HG03457 (cell line): ENCODE measurements around the gene GLB1L3.
"Not testable (repeated sequence)": the region's sequence is repeated elsewhere in the genome, so short reads cannot be mapped to it uniquely, and the experiment has no call there.

ENCODE experiments used
- ATAC-seq: cut with Tn5 transposase; IDR thresholded peaks from one replicate; pipeline ENCODE4 v1.9.1; 2021; ENCODE audit warnings: moderate number of reproducible peaks; ENCODE audit not compliant: unreplicated experiment

Gene GLB1L3

DNA sequence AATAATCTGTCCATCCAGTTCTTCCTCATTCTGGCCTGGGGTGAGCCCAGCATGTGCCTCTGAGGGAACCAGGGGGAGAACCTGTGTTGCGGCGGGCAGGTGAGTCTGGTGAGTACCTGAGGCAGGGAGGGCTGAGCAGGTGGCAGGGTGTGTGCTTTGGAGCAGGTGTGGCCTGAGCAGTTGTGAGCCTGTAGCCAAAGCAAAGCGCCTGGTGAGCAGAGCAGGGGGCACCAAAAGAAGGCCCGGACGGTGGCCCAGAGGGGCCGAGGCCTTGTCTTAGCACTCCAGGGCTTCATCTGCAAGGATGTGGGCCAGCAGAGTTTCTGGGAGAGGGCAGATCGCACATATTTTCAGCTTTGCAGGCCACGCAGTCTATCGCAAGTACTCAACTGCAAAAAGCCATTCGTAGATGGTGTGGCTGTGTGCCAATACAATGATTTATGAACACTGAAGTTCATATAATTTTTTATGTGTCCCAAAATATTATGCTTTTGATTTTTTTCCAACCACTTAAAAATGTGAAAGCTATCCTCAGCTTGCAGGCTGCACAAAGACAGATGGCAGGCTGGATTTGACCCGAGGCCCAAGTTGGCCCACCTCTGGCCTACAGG is 64.3 kb downstream of the GLB1L3 start:
- ATAC-seq = no peak

DNA sequence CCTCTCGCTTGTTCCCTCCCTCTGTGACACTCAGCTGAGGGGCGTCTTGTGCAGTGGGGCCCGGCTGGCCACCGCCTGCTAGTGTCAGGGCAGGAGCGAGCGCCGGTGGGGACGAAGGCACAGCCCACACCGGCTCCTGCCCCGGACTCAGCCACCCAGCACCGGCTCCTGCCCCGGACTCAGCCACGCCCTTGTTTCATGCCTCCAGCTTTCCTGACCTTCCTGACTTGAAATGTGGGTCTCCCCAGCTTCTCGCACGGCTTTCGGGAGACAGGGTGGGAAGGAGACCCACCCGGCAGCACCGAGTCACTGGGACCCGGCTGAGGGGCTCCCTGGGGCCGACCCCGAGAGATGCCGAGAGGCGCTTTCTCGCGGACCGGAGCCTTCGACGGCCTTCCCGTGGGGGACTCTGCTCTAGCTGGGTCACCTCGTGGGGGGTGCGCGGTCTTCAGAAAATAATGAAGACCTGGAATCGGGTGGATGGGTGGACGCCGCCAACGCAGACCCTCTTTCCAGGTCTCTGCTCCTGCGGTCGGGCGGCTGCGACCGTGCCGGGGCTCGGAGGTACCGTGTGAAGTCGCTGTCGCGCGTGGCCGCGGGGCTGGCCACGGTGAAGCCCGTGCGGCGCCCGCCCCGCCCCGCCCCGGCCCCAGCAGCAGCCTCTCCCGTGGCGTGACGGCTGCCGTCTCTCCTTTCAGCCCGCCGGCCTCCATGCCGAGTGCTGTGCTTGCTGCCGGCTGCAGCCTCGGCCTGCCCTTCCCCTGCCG is 65.8 kb downstream of the GLB1L3 start:
- no peak for ATAC-seq

DNA sequence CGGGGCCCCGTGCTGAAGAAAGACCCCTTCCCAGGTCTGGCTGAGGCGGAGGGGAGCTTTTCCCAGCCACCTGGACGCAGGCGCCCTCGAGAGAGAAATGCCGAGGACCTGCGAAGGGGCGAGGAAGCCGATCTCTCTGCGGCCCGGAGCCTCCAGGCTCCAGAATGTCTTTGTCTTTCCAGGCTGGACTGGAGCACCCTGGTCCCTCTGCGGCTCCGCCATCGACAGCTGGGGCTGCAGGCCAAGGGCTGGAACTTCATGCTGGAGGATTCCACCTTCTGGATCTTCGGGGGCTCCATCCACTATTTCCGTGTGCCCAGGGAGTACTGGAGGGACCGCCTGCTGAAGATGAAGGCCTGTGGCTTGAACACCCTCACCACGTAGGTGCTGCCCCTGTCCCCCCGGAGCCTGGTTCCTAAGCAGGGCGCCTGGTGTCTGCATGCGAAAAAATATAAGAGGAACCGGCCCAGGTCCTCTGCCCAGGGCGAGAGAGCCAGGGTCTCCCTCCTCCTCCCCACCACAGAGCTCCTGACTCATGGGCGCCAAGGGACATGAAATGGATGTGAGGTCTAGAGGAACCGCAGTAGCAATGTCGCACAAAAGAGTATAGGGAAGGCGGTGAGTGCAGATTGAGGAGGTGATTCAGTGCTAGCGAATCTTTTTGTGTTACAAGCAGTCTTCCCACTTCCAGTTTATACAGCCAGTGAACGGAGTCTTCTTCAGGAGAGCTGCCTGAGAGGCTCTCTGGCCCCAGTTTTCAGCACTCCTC is 66.6 kb downstream of the GLB1L3 start:
- ATAC-seq = no peak

DNA sequence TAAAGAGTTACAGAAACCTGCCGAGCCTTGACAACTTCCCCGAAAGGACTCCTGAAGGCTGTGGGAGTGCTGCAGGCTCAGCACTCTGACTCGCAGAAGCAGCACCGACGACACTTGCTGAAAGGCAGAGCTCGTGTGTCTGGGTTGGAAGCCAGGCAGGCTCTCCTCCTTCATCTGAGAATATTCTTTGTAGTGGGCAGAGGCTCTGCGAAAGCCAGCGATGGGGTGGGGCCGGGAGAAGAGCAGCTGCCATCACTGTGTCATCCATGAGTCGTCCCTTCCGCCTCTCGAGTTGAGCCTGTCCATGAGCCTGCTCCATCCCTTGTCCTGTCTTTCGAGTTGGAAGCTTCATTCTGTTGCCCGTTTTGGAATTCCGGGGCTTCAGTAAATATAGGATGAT is 67.5 kb downstream of the GLB1L3 start:
- ATAC-seq = no peak

DNA sequence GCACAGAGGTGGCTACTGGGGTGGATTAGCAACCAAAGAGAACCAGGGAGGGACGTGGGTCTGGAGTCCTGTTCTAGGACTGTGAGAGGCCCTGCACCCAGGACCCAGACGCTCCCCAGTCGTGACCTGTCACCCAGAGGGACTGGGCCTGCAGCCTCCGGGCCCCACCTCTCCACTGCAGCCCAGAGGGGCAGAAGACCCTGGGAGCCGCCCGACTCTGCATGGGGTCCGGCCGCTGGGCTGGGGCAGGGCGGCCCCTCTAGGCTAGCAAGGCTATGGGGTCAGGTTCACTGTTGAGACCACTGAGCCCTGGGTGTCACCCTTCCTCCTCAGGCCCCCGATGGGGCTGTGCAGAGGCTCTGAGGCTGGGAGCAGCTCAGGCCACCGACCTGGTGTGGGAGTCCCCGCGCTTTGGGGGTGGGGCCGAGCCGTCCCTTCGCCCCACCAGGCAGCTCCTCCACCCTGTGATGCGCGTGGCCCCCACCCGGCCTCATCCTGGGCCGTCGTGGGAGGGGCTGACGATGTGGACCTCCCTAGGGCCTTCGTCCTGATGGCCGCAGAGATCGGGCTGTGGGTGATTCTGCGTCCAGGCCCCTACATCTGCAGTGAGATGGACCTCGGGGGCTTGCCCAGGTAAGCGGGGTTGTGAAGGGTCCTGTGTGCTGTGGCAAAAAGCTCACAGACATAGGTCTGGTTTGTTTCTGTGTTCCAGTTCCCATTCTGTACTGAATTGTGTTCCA is 68.5 kb downstream of the GLB1L3 start:
- ATAC-seq = not testable (repeated sequence)

DNA sequence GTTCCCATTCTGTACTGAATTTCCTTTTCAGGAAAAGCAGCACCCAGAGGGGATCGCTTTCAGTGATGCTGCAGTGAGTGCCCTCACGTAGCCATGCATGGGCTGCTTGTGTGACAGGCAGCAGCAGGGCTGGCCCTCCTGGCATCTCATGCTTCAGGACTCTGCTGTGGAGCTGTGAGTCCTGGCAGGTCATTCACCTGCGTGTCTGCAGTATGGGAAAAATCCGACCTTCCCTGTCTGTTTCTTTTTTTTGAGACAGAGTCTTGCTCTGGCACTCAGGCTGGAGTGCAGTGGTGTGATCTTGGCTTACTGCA is 69.0 kb downstream of the GLB1L3 start:
- no peak for ATAC-seq

DNA sequence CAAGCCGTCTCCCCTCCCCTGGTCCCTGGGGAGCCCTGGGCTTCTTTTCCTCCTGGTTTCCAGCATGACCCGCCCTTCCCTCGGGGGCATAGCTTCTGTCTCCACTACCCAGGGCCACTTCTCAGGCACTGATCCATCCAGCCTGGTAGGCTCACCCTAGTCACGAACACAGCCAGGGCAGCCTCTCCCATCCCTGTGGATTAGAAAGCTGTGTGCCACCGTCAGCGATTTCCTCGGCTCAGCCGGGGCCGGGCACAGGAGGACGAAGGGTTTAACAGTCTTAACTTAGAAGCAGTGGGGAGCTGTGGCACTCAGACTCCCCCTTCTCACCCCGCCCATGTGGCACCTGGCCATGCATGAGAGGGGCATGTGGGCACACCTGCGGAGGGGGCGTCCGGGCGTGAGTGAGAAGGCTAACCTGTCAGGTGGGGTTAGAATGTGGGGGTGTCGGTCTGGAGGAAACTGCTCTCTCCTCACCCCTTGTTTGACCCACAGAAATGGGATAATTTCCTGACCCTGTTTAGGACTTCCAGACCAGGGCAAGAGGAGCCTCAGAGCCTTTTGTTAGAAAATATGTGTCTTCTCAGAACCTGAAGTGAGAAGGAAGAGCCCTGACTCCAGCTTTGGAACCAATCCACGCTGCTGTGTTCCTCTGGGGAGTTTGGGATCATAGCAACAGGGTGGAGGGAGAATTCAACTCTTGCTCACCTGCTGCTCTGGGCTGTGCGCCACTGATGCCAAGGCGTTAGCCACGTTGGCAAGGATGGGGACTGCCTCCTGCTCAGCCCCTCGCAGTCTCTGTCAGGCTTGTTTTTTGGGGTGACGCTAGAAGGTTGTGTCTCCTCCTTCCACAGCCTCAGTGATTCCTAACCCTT is 70.2 kb downstream of the GLB1L3 start:
- no peak for ATAC-seq

DNA sequence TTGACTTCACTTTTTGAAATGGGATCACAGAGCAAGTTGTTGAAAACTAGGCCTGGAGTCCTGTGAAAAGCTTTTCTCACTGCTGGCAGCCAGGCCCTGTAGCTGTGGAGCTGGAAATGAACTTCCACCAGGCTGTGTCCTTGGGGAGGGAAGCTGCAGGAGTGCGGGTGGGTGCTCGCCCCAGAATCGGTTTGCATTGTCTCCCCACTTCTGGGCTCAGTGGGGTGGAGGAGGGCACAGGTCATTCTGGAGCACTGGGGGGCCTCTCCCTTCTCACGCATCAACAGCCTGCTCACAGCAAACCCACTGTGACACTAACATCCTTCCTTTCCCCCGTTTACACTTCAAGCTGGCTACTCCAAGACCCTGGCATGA is 70.8 kb downstream of the GLB1L3 start:
- ATAC-seq = no peak

DNA sequence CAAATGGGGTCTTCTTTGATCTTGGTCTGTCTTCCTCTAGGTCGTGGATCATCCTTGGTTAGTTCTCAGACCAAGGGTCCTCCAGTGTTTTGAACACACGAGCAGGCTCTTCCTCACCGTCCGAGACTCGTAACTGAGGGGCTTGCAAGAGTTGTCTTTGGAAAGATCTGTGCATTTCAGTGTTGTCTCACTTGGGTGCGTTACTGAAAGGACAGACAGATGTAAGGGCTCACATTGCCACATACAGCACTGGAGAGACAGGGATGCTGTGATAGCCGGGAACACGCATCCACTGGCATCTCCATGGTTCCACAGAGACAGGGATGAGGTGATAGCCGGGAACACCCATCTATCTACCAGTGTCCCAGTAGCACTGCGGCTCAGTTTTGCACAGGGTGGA is 71.3 kb downstream of the GLB1L3 start:
- ATAC-seq = no peak

DNA sequence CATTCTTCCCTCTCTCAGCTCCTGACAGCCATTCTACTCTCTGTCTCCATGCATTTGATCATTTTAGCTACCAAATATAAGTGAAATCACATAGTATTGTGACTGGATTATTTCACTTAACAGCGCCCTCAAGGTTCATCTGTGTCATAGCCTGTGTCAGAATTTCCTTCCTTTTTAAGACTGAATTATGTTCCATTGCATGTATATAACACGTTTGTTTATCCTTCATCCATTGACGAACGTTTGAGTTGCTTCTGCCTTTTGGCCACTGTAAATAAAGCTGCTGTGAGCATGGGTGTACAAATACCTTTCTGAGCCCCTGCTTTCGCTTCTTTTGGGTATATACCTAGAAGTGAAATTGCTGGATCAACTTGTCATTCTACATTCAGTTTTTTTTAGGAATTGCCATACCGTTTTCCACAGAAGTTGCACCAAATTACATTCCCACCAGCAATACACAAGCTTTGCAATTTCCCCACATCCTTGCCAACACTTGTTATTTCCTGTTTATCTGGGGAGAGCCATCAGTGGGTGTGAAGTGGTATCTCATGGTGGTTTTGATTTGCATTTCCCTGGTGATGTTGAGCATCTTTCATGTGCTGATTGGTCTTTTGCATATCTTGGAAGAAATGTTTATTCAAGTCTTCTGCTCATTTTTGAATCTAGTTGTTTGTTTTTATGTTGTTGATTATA is 73.1 kb downstream of the GLB1L3 start:
- no peak for ATAC-seq

DNA sequence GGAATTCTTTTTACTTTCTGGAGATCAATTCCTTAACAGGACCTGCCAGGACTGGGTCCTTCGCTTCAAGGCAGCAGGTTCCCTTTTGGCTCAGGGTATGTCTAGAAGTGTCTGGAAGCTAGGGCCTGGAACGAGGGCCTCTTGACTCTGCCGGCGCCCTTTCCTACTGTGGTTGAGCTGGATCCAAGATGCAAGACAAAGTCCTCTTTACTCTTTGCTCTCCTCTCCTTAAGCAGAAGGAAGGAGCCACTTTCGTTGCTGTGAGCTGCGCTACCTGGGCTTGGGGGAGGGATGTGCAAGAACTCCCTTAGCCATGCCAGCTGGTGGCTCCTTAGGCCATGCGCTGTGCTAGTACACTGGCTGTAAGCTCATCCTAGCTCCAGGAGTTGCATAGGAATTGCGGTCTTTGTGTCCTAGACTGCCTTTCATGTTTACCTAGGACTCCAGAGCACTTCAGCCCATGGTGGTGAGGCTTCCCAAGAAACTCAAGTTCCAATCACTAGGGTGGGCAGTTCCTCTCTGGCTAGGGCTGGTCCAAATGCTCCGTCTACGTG is 73.7 kb downstream of the GLB1L3 start:
- ATAC-seq = no peak

DNA sequence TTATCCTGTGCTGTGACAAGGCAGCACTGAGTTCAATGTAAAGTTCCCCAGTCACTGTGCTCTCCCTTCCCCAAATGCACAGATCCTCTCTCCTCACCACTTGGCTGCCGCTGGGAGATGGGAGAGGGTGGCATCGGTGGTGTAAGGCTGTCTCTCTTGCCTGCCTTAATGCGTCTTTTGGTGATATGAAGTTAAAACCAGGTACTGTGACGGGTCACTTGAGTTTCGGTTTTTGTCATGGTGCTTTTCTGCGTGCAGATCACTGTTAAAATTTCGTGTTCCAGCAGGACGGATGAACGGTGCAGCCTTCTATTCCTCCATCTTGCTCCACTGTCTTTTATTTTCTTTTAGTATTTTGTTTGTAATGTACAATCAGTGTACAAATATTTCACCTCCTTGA is 74.2 kb downstream of the GLB1L3 start:
- no peak for ATAC-seq

DNA sequence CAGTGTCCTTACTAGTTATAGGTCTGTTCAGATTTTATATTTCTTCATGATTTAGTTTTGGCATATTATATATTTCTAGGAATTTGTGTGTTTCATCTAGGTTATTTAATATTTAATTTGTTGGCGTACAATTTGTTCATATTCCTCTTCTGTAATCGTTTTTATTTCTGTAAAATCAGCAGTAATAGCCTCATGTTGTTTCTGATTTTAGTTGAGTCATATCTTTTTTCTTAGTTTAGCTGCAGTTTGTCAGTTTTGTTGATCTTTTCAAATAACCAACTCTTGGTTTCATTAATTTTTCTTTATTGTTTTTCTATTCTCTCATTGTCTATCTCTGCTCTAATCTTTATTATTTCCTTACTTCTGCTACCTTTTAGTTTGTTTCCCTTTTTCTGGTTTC is 75.9 kb downstream of the GLB1L3 start:
- ATAC-seq = no peak

DNA sequence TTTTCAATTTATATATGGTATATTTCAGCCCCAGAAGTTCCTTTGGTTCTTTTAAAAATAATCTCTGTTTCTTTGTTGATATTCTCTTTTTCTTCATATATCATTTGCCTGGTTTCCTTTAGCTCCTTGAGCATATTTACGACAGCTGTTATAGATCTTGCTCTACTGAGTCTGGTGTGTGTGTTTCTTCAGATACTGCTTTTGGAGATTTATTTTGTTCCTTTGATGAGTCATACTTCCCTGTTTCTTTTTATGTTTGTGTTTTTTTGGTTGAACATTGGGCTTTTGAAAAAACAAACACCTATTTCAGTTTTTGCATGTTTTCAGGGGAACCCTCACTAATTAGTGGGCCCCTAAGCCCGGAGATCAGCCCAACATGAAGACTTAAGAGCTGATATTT is 79.0 kb downstream of the GLB1L3 start:
- ATAC-seq = no peak

DNA sequence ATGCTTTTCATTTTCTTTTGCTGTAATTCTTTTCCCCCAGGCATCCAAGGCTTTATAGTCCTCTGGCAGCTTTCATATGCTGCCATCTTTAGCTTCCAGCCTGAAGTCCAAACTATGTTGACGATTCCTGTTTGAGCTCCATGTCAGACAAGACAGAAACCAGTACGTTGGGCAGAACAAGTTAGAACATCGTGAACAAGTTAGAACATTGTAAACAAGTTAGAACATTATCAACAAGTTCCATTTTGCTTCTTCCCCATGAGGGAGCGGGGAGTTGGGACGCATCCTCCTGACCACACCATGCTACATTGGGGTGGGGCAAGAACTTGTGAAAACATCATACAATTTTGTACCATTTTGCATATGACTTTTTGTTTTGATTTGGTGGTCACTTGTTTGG is 79.5 kb downstream of the GLB1L3 start:
- ATAC-seq = no peak

DNA sequence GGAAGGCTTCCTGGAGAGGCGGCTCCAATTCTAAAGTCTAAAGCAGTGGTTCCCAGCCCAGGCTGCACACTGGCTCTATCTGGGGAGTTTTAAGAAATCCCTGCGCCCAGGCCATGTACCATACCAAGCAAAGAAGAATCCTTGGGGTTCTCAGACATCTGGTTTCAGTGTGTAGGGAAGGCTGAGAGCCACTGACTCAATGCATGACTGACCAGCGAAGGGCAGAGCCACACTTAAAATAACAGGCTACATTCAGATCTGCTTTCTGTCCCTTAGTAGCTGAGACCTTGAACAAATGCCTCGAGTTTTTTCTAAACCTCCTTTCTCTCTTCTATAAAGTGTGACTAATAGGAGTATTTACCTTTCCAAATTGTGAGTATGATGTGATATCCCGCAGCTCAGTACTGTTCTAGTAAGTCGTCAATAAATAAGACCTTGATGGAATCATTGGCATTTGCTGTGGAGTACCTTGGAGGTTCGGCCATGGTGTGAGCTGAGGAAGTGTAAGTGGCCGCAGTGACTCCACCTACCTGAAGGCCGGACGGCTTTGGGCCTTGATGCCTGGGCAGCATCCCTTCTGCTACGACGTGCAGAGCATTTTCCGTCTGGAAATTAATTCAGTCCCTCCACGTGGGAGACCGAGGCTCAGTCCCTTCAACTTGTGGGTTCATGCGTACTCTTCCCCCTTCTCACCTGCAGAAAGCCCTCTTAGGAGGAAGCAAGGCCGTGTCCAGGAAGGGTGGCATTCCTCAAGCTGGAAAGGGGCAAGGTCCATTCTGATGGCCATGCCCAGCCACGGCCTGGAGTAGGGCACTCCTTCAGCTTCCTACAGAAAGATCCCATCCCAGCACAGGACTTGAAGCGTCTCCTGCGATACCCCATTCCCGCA is 80.7 kb downstream of the GLB1L3 start:
- no peak for ATAC-seq

DNA sequence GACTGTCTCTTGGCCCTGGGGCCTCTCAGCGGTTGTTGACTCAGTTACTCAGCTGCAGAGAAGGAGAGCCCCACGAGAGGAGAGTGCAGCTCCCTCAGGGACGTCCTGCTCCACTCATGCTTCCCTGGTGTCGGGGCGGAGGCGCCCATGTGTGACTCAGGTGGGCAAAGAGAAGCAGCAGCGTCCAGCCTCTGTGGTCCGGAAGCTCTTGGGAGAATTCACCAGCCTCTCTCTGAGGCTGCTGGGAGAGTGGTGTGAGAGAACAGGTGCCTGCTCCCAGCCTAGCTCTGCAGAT is 81.3 kb downstream of the GLB1L3 start:
- no peak for ATAC-seq

DNA sequence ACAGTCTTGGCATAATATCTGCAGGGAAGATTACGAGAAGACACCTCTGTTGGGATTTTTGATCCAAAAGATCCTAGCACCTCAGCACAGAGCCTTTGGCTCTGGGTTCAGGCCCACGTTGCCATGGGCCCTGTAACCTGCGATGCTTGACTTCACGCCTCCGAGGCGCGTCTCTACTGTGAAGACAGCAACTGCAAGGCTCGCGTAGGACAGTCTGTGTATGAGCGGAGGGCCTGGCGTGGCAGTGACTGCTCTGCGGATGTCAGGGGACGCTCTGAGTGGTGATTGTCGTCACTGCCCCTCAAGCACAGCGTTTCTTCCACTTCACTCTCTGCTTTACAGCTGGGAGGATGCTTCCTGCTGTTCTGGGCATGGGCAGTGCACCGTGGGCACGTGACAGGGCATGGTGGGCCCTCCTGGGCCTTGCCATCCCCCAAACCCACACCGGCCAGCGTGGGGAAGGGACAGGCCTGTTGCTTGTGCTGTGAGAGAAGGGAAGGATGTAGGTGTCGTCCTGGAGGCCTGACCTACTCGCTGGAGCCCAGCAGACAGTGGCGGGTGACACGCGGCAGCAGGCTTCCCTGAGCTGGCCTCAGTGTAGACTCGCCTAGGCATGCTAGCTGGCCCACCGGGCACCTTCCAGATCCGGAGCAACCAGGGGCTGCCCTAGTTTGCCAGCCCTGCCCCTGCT is 82.1 kb downstream of the GLB1L3 start:
- ATAC-seq = no peak
